Measurements from ENCODE around the gene GREB1L. TPM values are rescaled to one million over a fixed set of nuclear protein-coding genes. Genes with fewer than 3 reads are reported as not detected.

Gene GREB1L
- total RNA-seq, 2 donors from 2014 or later, result 3.1 to 3.9 TPM

- H3K27me3 ChIP-seq (ENCODE audit: control insufficient read depth, insufficient read depth, low read length, poor library complexity, severe bottlenecking), result peaks cover 3% of the 10 kb centered on the region
- Mint-ChIP-seq H3K4me1 (peaks cover 11% of the 10 kb centered on the region), H3K36me3 (ENCODE audit: low read depth) (no peaks in the 10 kb centered on the region), H3K27me3 (ENCODE audit: insufficient read depth) (peaks cover 23% of the 10 kb centered on the region), H3K9me3 (no peaks in the 10 kb centered on the region), H3K4me3 (no peak overlapping the region), H3K27ac (no peak overlapping the region)
- DNase-seq, result no peak
- peaks cover 10% of the 10 kb centered on the region for H3K4me1 ChIP-seq (ENCODE audit: control insufficient read depth, insufficient read depth, low read length)
- WGBS, 2 experiments (ENCODE audit: insufficient coverage in 1 of 2, insufficient read length in 1 of 2), result 14 to 43% methylated on average over 1 of the region's 1 CpG
- TF ChIP-seq CTCF (conservative IDR thresholded peaks at IDR 0.05), result no peak
- no peaks in the 10 kb centered on the region for H3K9me3 ChIP-seq (ENCODE audit: control insufficient read depth, low read length)
- peak overlapping the region; percentile 94 for H3K27ac ChIP-seq (ENCODE audit: low read depth, low read length)
- H3K9ac ChIP-seq (ENCODE audit: extremely low read depth, low read length, poor library complexity, severe bottlenecking), result no peak overlapping the region
- no peaks in the 10 kb centered on the region for H3K36me3 ChIP-seq (ENCODE audit: control insufficient read depth, insufficient read depth, low read length)
- H3K4me3 ChIP-seq (ENCODE audit: low read length), result no peak overlapping the region
Observed at GRCh38 chr18:21363348-21363747, 121.3 kb downstream of the GREB1L start.

GRCh38 chr18:21364471-21364870, 122.4 kb downstream of the GREB1L start:
- H3K9me3 ChIP-seq (ENCODE audit: control insufficient read depth, low read length), result no peaks in the 10 kb centered on the region
- no peak for TF ChIP-seq CTCF (conservative IDR thresholded peaks at IDR 0.05)
- Mint-ChIP-seq H3K4me3 (no peak overlapping the region), H3K27ac (no peak overlapping the region), H3K9me3 (no peaks in the 10 kb centered on the region), H3K4me1 (peaks cover 11% of the 10 kb centered on the region), H3K36me3 (ENCODE audit: low read depth) (no peaks in the 10 kb centered on the region), H3K27me3 (ENCODE audit: insufficient read depth) (peaks cover 32% of the 10 kb centered on the region)
- WGBS, 2 experiments (ENCODE audit: insufficient coverage in 1 of 2, insufficient read length in 1 of 2), result 40 to 50% methylated on average over 2 of the region's 2 CpGs
- H3K27me3 ChIP-seq (ENCODE audit: control insufficient read depth, insufficient read depth, low read length, poor library complexity, severe bottlenecking), result peaks cover 3% of the 10 kb centered on the region
- peaks cover 15% of the 10 kb centered on the region for H3K4me1 ChIP-seq (ENCODE audit: control insufficient read depth, insufficient read depth, low read length)
- H3K27ac ChIP-seq (ENCODE audit: low read depth, low read length), result peak overlapping the region; percentile 73
- no peaks in the 10 kb centered on the region for H3K36me3 ChIP-seq (ENCODE audit: control insufficient read depth, insufficient read depth, low read length)
- no peak for DNase-seq
- no peak overlapping the region for H3K9ac ChIP-seq (ENCODE audit: extremely low read depth, low read length, poor library complexity, severe bottlenecking)
- H3K4me3 ChIP-seq (ENCODE audit: low read length), result no peak overlapping the region

GRCh38 chr18:21366896-21367295, 124.9 kb downstream of the GREB1L start:
- Mint-ChIP-seq H3K27me3 (ENCODE audit: insufficient read depth) (peaks cover 38% of the 10 kb centered on the region), H3K27ac (no peak overlapping the region), H3K4me3 (no peak overlapping the region), H3K4me1 (peaks cover 9% of the 10 kb centered on the region), H3K9me3 (no peaks in the 10 kb centered on the region), H3K36me3 (ENCODE audit: low read depth) (no peaks in the 10 kb centered on the region)
- no peak overlapping the region for H3K9ac ChIP-seq (ENCODE audit: extremely low read depth, low read length, poor library complexity, severe bottlenecking)
- no peak for DNase-seq
- H3K27ac ChIP-seq (ENCODE audit: low read depth, low read length), result peak overlapping the region; percentile 82
- no peaks in the 10 kb centered on the region for H3K36me3 ChIP-seq (ENCODE audit: control insufficient read depth, insufficient read depth, low read length)
- peaks cover 15% of the 10 kb centered on the region for H3K4me1 ChIP-seq (ENCODE audit: control insufficient read depth, insufficient read depth, low read length)
- no peak overlapping the region for H3K4me3 ChIP-seq (ENCODE audit: low read length)
- H3K27me3 ChIP-seq (ENCODE audit: control insufficient read depth, insufficient read depth, low read length, poor library complexity, severe bottlenecking), result peaks cover 10% of the 10 kb centered on the region
- 53 to 89% methylated on average over 2 of the region's 2 CpGs for WGBS, 2 experiments (ENCODE audit: insufficient coverage in 1 of 2, insufficient read length in 1 of 2)
- H3K9me3 ChIP-seq (ENCODE audit: control insufficient read depth, low read length), result no peaks in the 10 kb centered on the region
- TF ChIP-seq CTCF (conservative IDR thresholded peaks at IDR 0.05), result no peak
